HCT116 (cell line): ENCODE data around the gene AKAP9. TPM values are rescaled to one million over a fixed set of nuclear protein-coding genes. Genes with fewer than 3 reads are reported as not detected.

Source experiments
- ATAC-seq: fragments of 200-7000 bp; cut with Tn5 transposase; 2 replicates; pipeline ENCODE4 v1.9.1; 2020; ENCODE audit warnings: mild to moderate bottlenecking, moderate library complexity
- Bru-seq: library from RNA; stranded (reverse); fragments of 400-500 nt; gene quantifications from one replicate; lab custom pipeline; 2021; lab: Mats Ljungman, UMichigan
- BruChase-seq, 2 experiments: library from RNA; stranded (reverse); fragments of 400-500 nt; gene quantifications; one replicate each; lab custom pipeline; 2021; lab: Mats Ljungman, UMichigan
- BruUV-seq: library from RNA; stranded (reverse); fragments of 400-500 nt; replicated peaks from 2 replicates; lab custom pipeline; 2021; lab: Mats Ljungman, UMichigan
- CTCF ChIA-PET: fragments of 300-600 bp; sonication (Branson Sonifier 250); formaldehyde crosslinking; loops from one replicate; lab custom pipeline; 2021; ENCODE audit warnings: antibody characterized with exemption; lab: Charles Lee
- POLR2A ChIA-PET: fragments of 300-600, 350-600 bp; sonication (Branson Sonifier 250); formaldehyde crosslinking; loops from one replicate; lab custom pipeline; 2021; ENCODE audit warnings: antibody characterized with exemption; lab: Charles Lee
- RAD21 ChIA-PET, 2 experiments: fragments of 300-600 bp; sonication (Branson Sonifier 250); formaldehyde crosslinking; loops; one replicate each; lab custom pipeline; 2023; ENCODE audit warnings: low total read pairs in 2 of 2; ENCODE audit not compliant: uncharacterized antibody in 2 of 2, unreplicated experiment in 2 of 2, low non-redundant PET in 1 of 2; lab: Charles Lee
- DNase-seq: peaks from one replicate; pipeline ENCODE4 v3.0.0-alpha.2; 2010; ENCODE audit warnings: low read depth, low spot score
- H2AFZ ChIP-seq: fragments of 200-600 bp; shearing (Covaris generic), sonication (generic); 2 replicates; pipeline ENCODE4 v1.6.1; 2017; ENCODE audit warnings: low read depth, mixed run types, mixed read lengths, antibody characterized with exemption, low read length; ENCODE audit not compliant: poor library complexity, severe bottlenecking
- H3K27ac ChIP-seq: 2 replicates; pipeline ENCODE4 v1.5.1; 2012; ENCODE audit warnings: low read depth, low read length
- H3K27me3 ChIP-seq: fragments of 200-600 bp; sonication (generic); 2 replicates; pipeline ENCODE4 v1.6.1; 2016; ENCODE audit warnings: mixed run types, low read length, mixed read lengths; ENCODE audit not compliant: insufficient read depth
- H3K36me3 ChIP-seq, 2 experiments: fragments of 200-500 bp in 1 of 2; fragments of 200-600 bp in 1 of 2; sonication (Bioruptor generic) in 1 of 2; sonication (generic) in 1 of 2; 2 replicates each; pipeline versions ENCODE4 v1.5.1 to v1.6.1; 2014 to 2016; ENCODE audit warnings: low read length in 2 of 2, inconsistent platforms in 1 of 2, mixed read lengths in 1 of 2, mixed run types in 1 of 2; ENCODE audit not compliant: insufficient read depth in 2 of 2, control insufficient read depth in 1 of 2
- H3K4me1 ChIP-seq, 2 experiments: fragments of 200-600 bp in 1 of 2; sonication (generic) in 1 of 2; 2 replicates each; pipeline versions ENCODE4 v1.5.1 to v1.6.1; 2012 to 2017; ENCODE audit warnings: low read length in 2 of 2, inconsistent platforms in 1 of 2, mild to moderate bottlenecking in 1 of 2, mixed read lengths in 1 of 2, mixed run types in 1 of 2, moderate library complexity in 1 of 2; ENCODE audit not compliant: insufficient read depth in 2 of 2, control insufficient read depth in 1 of 2
- H3K4me2 ChIP-seq: fragments of 200-600 bp; sonication (generic); 2 replicates; pipeline ENCODE4 v1.6.1; 2017; ENCODE audit warnings: mixed run types, low read length, mixed read lengths
- H3K4me3 ChIP-seq, 2 experiments: fragments of 200-600 bp in 1 of 2; sonication (generic) in 1 of 2; replicated peaks in 1 of 2; 2 replicates each; pipeline ENCODE4 v1.5.1; 2011 to 2016; ENCODE audit warnings: low read length in 2 of 2, control low read depth in 1 of 2, low read depth in 1 of 2, mild to moderate bottlenecking in 1 of 2, mixed read lengths in 1 of 2, mixed run types in 1 of 2
- H3K79me2 ChIP-seq: fragments of 200-600 bp; sonication (generic); 2 replicates; pipeline ENCODE4 v1.6.1; 2017; ENCODE audit warnings: mild to moderate bottlenecking, mixed run types, low read length, moderate library complexity, mixed read lengths; ENCODE audit not compliant: insufficient read depth
- H3K9ac ChIP-seq: fragments of 200-600 bp; sonication (generic); 2 replicates; pipeline ENCODE4 v1.6.1; 2016; ENCODE audit warnings: low read length, mixed read lengths
- H3K9me2 ChIP-seq: fragments of 200-600 bp; sonication (generic), shearing (Covaris generic); 2 replicates; pipeline ENCODE4 v1.6.1; 2017; ENCODE audit warnings: mixed run types, mild to moderate bottlenecking, moderate library complexity; ENCODE audit not compliant: insufficient read depth
- H3K9me3 ChIP-seq, 2 experiments: fragments of 200-500 bp in 1 of 2; fragments of 200-600 bp in 1 of 2; sonication (Bioruptor generic) in 1 of 2; sonication (generic) in 1 of 2; 2 replicates each; pipeline ENCODE4 v1.6.1; 2014 to 2017; ENCODE audit warnings: low read length in 2 of 2, mixed read lengths in 2 of 2, inconsistent platforms in 1 of 2, low read depth in 1 of 2, mild to moderate bottlenecking in 1 of 2, mixed run types in 1 of 2, moderate library complexity in 1 of 2; ENCODE audit not compliant: control insufficient read depth in 1 of 2, insufficient read depth in 1 of 2
- H4K20me1 ChIP-seq: fragments of 200-600 bp; sonication (generic), shearing (Covaris generic); 2 replicates; pipeline ENCODE4 v1.6.1; 2017; ENCODE audit warnings: mixed run types, mild to moderate bottlenecking, moderate library complexity; ENCODE audit not compliant: insufficient read depth
- CEBPB ChIP-seq: IDR thresholded peaks from 2 replicates; pipeline ENCODE4 v1.6.1; 2012; ENCODE audit warnings: low read depth
- EZH2 ChIP-seq: fragments of 200-600 bp; sonication (generic); IDR thresholded peaks from 2 replicates; pipeline ENCODE4 v1.6.1; 2017; ENCODE audit warnings: antibody characterized with exemption, mixed run types
- EZH2phosphoT487 ChIP-seq: fragments of 200-600 bp; IDR thresholded peaks from 2 replicates; pipeline ENCODE4 v1.6.1; 2018; ENCODE audit warnings: antibody characterized with exemption, borderline replicate concordance
- FOSL1 ChIP-seq: IDR thresholded peaks from 2 replicates; pipeline ENCODE4 v1.6.1; 2012; ENCODE audit warnings: low read depth
- POLR2A ChIP-seq: IDR thresholded peaks from 2 replicates; pipeline ENCODE4 v1.7.0; 2011; ENCODE audit warnings: borderline replicate concordance; ENCODE audit not compliant: insufficient read depth, insufficient read length; ENCODE audit errors: extremely low read depth
- POLR2AphosphoS5 ChIP-seq: IDR thresholded peaks from 2 replicates; pipeline ENCODE4 v1.6.1; 2011; ENCODE audit warnings: mild to moderate bottlenecking, low read depth, low read length, moderate library complexity
- RAD21 ChIP-seq: IDR thresholded peaks from 2 replicates; pipeline ENCODE4 v1.6.1; 2012; ENCODE audit warnings: low read depth, mild to moderate bottlenecking
- SIN3A ChIP-seq: IDR thresholded peaks from 2 replicates; pipeline ENCODE4 v1.6.1; 2012; ENCODE audit warnings: low read depth
- SP1 ChIP-seq: IDR thresholded peaks from 2 replicates; pipeline ENCODE4 v1.6.1; 2012; ENCODE audit warnings: low read depth
- YY1 ChIP-seq: IDR thresholded peaks from 2 replicates; pipeline ENCODE4 v1.6.1; 2011; ENCODE audit warnings: low read length, low read depth, moderate library complexity, mild to moderate bottlenecking; ENCODE audit not compliant: insufficient replicate concordance; ENCODE audit errors: extremely low read depth
- ZFX ChIP-seq: fragments of 450-650 bp; IDR thresholded peaks from 2 replicates; pipeline ENCODE4 v1.6.1; 2017
- intact Hi-C: fragments of 100-400 bp; cut with micrococcal nuclease; formaldehyde crosslinking; loops from 2 replicates; pipeline ENCODE4 v1.10.0; 2022
- long read RNA-seq: library from polyadenylated mRNA; unstranded; transcript quantifications from one replicate; pipeline ENCODE4 v2.0.0, GENCODE V29; 2021; ENCODE audit not compliant: unreplicated experiment
- polyA plus RNA-seq: library from polyadenylated mRNA; unstranded; fragments of >200 nt; gene quantifications from 2 replicates; pipeline ENCODE4 v1.2.1, GENCODE V29; 2012; ENCODE audit warnings: missing spikeins
- total RNA-seq: library from RNA; stranded (reverse); gene quantifications from one replicate; pipeline ENCODE4 v1.2.1, GENCODE V29; 2021; ENCODE audit not compliant: unreplicated experiment
- TF ChIP-seq, protein P1 (sequence below): IDR thresholded peaks from 2 replicates; pipeline ENCODE4 v1.6.1; 2012; ENCODE audit warnings: low read depth
- TF ChIP-seq, protein P2 (sequence below): IDR thresholded peaks from 2 replicates; pipeline ENCODE4 v1.6.1; 2012
- TF ChIP-seq, protein P3 (sequence below), 3 experiments: fragments of 200-600 bp in 1 of 3; sonication (generic) in 1 of 3; IDR thresholded peaks in 2 of 3; conservative IDR thresholded peaks in 1 of 3; 2 replicates each; pipeline ENCODE4 v1.5.1; 2012 to 2017; ENCODE audit warnings: low read depth in 2 of 3, low read length in 2 of 3, antibody characterized with exemption in 1 of 3, borderline replicate concordance in 1 of 3, control low read depth in 1 of 3, mild to moderate bottlenecking in 1 of 3, mixed read lengths in 1 of 3, mixed run types in 1 of 3, moderate library complexity in 1 of 3; ENCODE audit not compliant: insufficient read depth in 1 of 3
- TF ChIP-seq, protein P4 (sequence below): IDR thresholded peaks from 2 replicates; pipeline ENCODE4 v1.6.1; 2011; ENCODE audit warnings: mild to moderate bottlenecking, low read length, moderate library complexity; ENCODE audit not compliant: insufficient replicate concordance; ENCODE audit errors: extremely low read depth
- TF ChIP-seq, protein P5 (sequence below): IDR thresholded peaks from 2 replicates; pipeline ENCODE4 v1.6.1; 2012

AKAP9 gene
- 32.6 TPM for total RNA-seq
- 9.8 and 10.6 TPM in 2 replicates for polyA plus RNA-seq
- Bru-seq, nascent RNA: percentile 76 among the genes with signal in this experiment
- percentile 75 among the genes with signal in this experiment for BruChase-seq, experiment 1, labeled RNA remaining after a 6-hour chase
- percentile 70 among the genes with signal in this experiment for BruChase-seq, experiment 2, labeled RNA remaining after a 2-hour chase
- long read RNA-seq, partial matches to known transcripts: 16 of 38 reads
- long read RNA-seq, other reads (novel, unspliced or antisense): 18 of 38 reads

DNA sequence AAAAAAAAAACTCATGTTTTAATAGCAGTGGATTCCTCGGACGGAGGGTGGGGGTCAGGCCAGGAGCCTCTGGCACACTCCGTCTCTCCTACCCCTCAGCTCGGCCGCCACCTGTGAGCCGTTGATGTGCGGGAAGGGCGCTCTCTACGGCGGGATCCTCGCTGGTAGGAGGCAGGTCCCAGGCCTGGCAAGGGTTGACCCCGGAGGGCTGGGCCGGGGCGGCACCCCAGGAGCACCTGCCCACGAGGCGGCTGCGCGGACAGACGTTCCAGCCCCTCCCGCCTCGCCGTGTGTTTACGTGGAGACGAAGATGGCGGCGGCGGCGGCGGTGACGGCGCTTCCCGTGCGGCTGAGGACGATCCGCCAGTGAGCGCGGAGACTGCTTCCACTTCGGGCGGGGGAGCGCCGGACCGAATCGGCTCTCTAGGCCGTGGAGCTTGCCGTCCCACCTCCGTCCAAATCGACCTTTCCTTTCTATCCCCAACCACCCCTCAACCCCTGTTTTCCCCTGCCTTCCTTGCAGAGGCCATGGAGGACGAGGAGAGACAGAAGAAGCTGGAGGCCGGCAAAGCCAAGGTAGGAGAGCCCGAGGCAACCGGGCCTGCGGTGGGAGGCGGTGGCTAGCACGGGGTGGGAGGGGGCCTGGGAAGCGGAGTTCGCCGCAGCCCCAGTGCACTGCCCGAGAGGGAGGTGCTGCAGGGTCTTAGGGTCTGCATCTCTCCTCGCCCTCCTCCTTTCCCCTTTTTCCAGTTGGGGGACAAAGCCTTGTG is at the start of gene AKAP9:
AKAP9 (plus strand) TSS at position 291 of the 770 bp plus-strand sequence; CDS start at position 529, 238 bp downstream.
- Histone ChIP-seq H2AFZ (peak within 1 kb of the TSS; percentile 69), H3K79me2 (peaks cover 37% of the 10 kb centered on the region), H3K9ac (peak within 1 kb of the TSS; percentile 90), H3K27me3 (no peaks in the 10 kb centered on the region), H3K9me3 (no peaks in the 10 kb centered on the region), H3K9me2 (no peaks in the 10 kb centered on the region), H3K4me3 (peak within 1 kb of the TSS; percentile 87 to 88), H3K36me3 (no peaks in the 10 kb centered on the region), H3K4me2 (peak within 1 kb of the TSS; percentile 74), H3K4me1 (peaks cover 0 to 18% of the 10 kb centered on the region in 2 experiments; a peak in 2 of 4 replicates), H4K20me1 (no peaks in the 10 kb centered on the region), H3K27ac (peak within 1 kb of the TSS; percentile 61)
- ChIA-PET CTCF (interaction anchor here (1.0 kb wide), 1 partner anchor 13 kb away, joined by 4 read pairs; no protein-coding TSS in a partner anchor), RAD21 (no interaction called here), POLR2A (interaction anchor here (1.5 kb wide), 2 partner anchors 27 to 60 kb away, joined by 3 to 4 read pairs; partner anchors contain the start of gene MTERF1)
- ATAC-seq: peak; percentile 98
- peak; percentile 73 for DNase-seq
- no TSS peak for BruUV-seq
- intact Hi-C loops: loop anchor here (5.0 kb wide), 2 partner anchors 58 to 517 kb away; partner anchors contain the start of gene MTERF1
- peak; percentile 95 for TF ChIP-seq YY1
- TF ChIP-seq, protein P1, sequence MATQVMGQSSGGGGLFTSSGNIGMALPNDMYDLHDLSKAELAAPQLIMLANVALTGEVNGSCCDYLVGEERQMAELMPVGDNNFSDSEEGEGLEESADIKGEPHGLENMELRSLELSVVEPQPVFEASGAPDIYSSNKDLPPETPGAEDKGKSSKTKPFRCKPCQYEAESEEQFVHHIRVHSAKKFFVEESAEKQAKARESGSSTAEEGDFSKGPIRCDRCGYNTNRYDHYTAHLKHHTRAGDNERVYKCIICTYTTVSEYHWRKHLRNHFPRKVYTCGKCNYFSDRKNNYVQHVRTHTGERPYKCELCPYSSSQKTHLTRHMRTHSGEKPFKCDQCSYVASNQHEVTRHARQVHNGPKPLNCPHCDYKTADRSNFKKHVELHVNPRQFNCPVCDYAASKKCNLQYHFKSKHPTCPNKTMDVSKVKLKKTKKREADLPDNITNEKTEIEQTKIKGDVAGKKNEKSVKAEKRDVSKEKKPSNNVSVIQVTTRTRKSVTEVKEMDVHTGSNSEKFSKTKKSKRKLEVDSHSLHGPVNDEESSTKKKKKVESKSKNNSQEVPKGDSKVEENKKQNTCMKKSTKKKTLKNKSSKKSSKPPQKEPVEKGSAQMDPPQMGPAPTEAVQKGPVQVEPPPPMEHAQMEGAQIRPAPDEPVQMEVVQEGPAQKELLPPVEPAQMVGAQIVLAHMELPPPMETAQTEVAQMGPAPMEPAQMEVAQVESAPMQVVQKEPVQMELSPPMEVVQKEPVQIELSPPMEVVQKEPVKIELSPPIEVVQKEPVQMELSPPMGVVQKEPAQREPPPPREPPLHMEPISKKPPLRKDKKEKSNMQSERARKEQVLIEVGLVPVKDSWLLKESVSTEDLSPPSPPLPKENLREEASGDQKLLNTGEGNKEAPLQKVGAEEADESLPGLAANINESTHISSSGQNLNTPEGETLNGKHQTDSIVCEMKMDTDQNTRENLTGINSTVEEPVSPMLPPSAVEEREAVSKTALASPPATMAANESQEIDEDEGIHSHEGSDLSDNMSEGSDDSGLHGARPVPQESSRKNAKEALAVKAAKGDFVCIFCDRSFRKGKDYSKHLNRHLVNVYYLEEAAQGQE: no peak
- TF ChIP-seq EZH2phosphoT487: no peak
- TF ChIP-seq, protein P2, sequence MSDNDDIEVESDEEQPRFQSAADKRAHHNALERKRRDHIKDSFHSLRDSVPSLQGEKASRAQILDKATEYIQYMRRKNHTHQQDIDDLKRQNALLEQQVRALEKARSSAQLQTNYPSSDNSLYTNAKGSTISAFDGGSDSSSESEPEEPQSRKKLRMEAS: peak; percentile 94
- TF ChIP-seq, protein P3, sequence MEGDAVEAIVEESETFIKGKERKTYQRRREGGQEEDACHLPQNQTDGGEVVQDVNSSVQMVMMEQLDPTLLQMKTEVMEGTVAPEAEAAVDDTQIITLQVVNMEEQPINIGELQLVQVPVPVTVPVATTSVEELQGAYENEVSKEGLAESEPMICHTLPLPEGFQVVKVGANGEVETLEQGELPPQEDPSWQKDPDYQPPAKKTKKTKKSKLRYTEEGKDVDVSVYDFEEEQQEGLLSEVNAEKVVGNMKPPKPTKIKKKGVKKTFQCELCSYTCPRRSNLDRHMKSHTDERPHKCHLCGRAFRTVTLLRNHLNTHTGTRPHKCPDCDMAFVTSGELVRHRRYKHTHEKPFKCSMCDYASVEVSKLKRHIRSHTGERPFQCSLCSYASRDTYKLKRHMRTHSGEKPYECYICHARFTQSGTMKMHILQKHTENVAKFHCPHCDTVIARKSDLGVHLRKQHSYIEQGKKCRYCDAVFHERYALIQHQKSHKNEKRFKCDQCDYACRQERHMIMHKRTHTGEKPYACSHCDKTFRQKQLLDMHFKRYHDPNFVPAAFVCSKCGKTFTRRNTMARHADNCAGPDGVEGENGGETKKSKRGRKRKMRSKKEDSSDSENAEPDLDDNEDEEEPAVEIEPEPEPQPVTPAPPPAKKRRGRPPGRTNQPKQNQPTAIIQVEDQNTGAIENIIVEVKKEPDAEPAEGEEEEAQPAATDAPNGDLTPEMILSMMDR (IDR thresholded peaks at IDR 0.05 in 2 of 3, conservative IDR thresholded peaks at IDR 0.05 in 1 of 3; ENCODE audit: borderline replicate concordance in 1 of 3, insufficient read depth in 1 of 3, low read depth in 2 of 3, low read length in 2 of 3): no peak
- peak; percentile 88 for TF ChIP-seq POLR2A
- peak; percentile 80 for TF ChIP-seq SIN3A
- TF ChIP-seq, protein P4, sequence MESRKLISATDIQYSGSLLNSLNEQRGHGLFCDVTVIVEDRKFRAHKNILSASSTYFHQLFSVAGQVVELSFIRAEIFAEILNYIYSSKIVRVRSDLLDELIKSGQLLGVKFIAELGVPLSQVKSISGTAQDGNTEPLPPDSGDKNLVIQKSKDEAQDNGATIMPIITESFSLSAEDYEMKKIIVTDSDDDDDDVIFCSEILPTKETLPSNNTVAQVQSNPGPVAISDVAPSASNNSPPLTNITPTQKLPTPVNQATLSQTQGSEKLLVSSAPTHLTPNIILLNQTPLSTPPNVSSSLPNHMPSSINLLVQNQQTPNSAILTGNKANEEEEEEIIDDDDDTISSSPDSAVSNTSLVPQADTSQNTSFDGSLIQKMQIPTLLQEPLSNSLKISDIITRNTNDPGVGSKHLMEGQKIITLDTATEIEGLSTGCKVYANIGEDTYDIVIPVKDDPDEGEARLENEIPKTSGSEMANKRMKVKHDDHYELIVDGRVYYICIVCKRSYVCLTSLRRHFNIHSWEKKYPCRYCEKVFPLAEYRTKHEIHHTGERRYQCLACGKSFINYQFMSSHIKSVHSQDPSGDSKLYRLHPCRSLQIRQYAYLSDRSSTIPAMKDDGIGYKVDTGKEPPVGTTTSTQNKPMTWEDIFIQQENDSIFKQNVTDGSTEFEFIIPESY: no peak
- TF ChIP-seq FOSL1: no peak; the same call in 1 of the 2 replicates
- no peak for TF ChIP-seq EZH2
- TF ChIP-seq SP1: 0 out of 2 replicates have a peak, but pooled peaks have one; percentile 49
- TF ChIP-seq ZFX: peak; percentile 55
- TF ChIP-seq RAD21: peak; percentile 9; the same call in 1 of the 2 replicates
- TF ChIP-seq CEBPB: no peak
- peak; percentile 95 for TF ChIP-seq POLR2AphosphoS5
- TF ChIP-seq, protein P5, sequence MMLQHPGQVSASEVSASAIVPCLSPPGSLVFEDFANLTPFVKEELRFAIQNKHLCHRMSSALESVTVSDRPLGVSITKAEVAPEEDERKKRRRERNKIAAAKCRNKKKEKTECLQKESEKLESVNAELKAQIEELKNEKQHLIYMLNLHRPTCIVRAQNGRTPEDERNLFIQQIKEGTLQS: no peak
